Measurements from ENCODE around the gene TMPRSS3. TPM values are rescaled to one million over a fixed set of nuclear protein-coding genes. Genes with fewer than 3 reads are reported as not detected.

TMPRSS3 gene
- total and polyA plus RNA-seq, 2 of the 13 experiments (the other 11 are each of a cell fraction or from before 2014, with no cell fraction given): 2.8 to 16.9 TPM

GRCh38 chr21:42386034-42386591 lies 9.7 kb downstream of the TMPRSS3 start (continued):
- TF ChIP-seq, protein P1, sequence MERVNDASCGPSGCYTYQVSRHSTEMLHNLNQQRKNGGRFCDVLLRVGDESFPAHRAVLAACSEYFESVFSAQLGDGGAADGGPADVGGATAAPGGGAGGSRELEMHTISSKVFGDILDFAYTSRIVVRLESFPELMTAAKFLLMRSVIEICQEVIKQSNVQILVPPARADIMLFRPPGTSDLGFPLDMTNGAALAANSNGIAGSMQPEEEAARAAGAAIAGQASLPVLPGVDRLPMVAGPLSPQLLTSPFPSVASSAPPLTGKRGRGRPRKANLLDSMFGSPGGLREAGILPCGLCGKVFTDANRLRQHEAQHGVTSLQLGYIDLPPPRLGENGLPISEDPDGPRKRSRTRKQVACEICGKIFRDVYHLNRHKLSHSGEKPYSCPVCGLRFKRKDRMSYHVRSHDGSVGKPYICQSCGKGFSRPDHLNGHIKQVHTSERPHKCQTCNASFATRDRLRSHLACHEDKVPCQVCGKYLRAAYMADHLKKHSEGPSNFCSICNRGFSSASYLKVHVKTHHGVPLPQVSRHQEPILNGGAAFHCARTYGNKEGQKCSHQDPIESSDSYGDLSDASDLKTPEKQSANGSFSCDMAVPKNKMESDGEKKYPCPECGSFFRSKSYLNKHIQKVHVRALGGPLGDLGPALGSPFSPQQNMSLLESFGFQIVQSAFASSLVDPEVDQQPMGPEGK (CRISPR knock-in tag; IDR thresholded peaks at IDR 0.05): peak; percentile 81
- peak; percentile 99 for TF ChIP-seq HNRNPL (IDR thresholded peaks at IDR 0.05; ENCODE audit: low read depth, low read length)
- TF ChIP-seq PITX1 (CRISPR knock-in tag; IDR thresholded peaks at IDR 0.05): peak; percentile 84
- no peak for TF ChIP-seq ZNF773 (CRISPR knock-in tag; IDR thresholded peaks at IDR 0.05; ENCODE audit: borderline replicate concordance)
- peak; percentile 59; the same call in 1 of the 2 replicates for TF ChIP-seq ARNTL (CRISPR knock-in tag; IDR thresholded peaks at IDR 0.05)
- TF ChIP-seq ZNF678 (CRISPR knock-in tag; IDR thresholded peaks at IDR 0.05): no peak
- no peak for TF ChIP-seq SIN3A (IDR thresholded peaks at IDR 0.05; ENCODE audit: borderline replicate concordance, low read depth, low read length)
- no peak for TF ChIP-seq RELA (CRISPR knock-in tag; IDR thresholded peaks at IDR 0.05)
- no peak for TF ChIP-seq ATF7-NPFF (CRISPR knock-in tag; IDR thresholded peaks at IDR 0.05; ENCODE audit: low read depth)
- no peak for TF ChIP-seq NPAS2 (CRISPR knock-in tag; IDR thresholded peaks at IDR 0.05; ENCODE audit: borderline replicate concordance)
- TF ChIP-seq MAFG (CRISPR knock-in tag; IDR thresholded peaks at IDR 0.05): no peak
- no peak for TF ChIP-seq ZNF138 (CRISPR knock-in tag; IDR thresholded peaks at IDR 0.05; ENCODE audit: low read depth)
- TF ChIP-seq ZMAT3 (CRISPR knock-in tag; conservative IDR thresholded peaks at IDR 0.05): peak; percentile 81; the same call in 1 of the 2 replicates
- TF ChIP-seq ZNF253 (CRISPR knock-in tag; IDR thresholded peaks at IDR 0.05; ENCODE audit: borderline replicate concordance): no peak
- no peak for TF ChIP-seq ZNF510 (CRISPR knock-in tag; IDR thresholded peaks at IDR 0.05; ENCODE audit: low read depth)
- TF ChIP-seq ZBTB33 (CRISPR knock-in tag; IDR thresholded peaks at IDR 0.05): peak; percentile 58; the same call in 1 of the 2 replicates
- no peak for TF ChIP-seq ZNF562 (CRISPR knock-in tag; IDR thresholded peaks at IDR 0.05; ENCODE audit: borderline replicate concordance)
- no peak for TF ChIP-seq ZNF24 (IDR thresholded peaks at IDR 0.05)
- no peak for TF ChIP-seq ZNF235 (CRISPR knock-in tag; IDR thresholded peaks at IDR 0.05; ENCODE audit: borderline replicate concordance)
- TF ChIP-seq ZNF224 (CRISPR knock-in tag; IDR thresholded peaks at IDR 0.05): no peak
- no peak for TF ChIP-seq TCF12 (IDR thresholded peaks at IDR 0.05)
- TF ChIP-seq TCF12 (CRISPR knock-in tag; IDR thresholded peaks at IDR 0.05): no peak
- peak; percentile 80 for TF ChIP-seq HMG20B (CRISPR knock-in tag; conservative IDR thresholded peaks at IDR 0.05)
- no peak for TF ChIP-seq FLYWCH1 (CRISPR knock-in tag; IDR thresholded peaks at IDR 0.05)
- no peak for TF ChIP-seq ZNF83 (CRISPR knock-in tag; IDR thresholded peaks at IDR 0.05; ENCODE audit: borderline replicate concordance)
- TF ChIP-seq NBN (conservative IDR thresholded peaks at IDR 0.05): no peak
- TF ChIP-seq ZNF460 (CRISPR knock-in tag; IDR thresholded peaks at IDR 0.05; ENCODE audit: borderline replicate concordance): no peak
- TF ChIP-seq NR2F6 (IDR thresholded peaks at IDR 0.05): peak; percentile 85
- TF ChIP-seq NR2F6 (CRISPR knock-in tag; IDR thresholded peaks at IDR 0.05): peak; percentile 92
- TF ChIP-seq ZNF740 (CRISPR knock-in tag; IDR thresholded peaks at IDR 0.05): no peak
- TF ChIP-seq ZNF619 (CRISPR knock-in tag; IDR thresholded peaks at IDR 0.05): no peak

All from HepG2 (cell line).